Measurements from ENCODE around the gene FILIP1L.

Gene FILIP1L

DNA sequence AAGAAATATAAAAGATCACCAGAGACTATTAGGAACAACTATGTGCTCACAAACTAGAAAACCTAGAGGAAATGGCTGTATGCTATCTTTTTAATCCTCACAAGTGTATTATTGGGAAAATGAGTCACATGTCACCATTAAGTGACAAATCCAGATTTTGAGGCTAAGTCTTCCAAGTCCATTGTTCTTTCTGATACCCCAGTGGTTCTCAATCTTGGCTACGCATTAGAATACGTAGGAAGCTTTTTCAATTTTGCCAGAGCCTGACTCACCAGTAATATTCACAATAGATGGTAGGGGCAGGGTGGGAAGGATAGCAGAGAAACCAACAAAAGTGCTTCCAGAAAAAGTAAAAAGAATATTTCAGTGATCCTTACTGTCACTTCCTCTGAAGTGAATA lies 117.0 kb downstream of the FILIP1L start:
- ATAC-seq, result no peak
- TF ChIP-seq ISL1 (CRISPR knock-in tag; IDR thresholded peaks at IDR 0.05), result no peak
- no peak for TF ChIP-seq ESRRG (CRISPR knock-in tag; IDR thresholded peaks at IDR 0.05)
- TF ChIP-seq GLIS3 (CRISPR knock-in tag; IDR thresholded peaks at IDR 0.05), result no peak
- TF ChIP-seq, protein P1, sequence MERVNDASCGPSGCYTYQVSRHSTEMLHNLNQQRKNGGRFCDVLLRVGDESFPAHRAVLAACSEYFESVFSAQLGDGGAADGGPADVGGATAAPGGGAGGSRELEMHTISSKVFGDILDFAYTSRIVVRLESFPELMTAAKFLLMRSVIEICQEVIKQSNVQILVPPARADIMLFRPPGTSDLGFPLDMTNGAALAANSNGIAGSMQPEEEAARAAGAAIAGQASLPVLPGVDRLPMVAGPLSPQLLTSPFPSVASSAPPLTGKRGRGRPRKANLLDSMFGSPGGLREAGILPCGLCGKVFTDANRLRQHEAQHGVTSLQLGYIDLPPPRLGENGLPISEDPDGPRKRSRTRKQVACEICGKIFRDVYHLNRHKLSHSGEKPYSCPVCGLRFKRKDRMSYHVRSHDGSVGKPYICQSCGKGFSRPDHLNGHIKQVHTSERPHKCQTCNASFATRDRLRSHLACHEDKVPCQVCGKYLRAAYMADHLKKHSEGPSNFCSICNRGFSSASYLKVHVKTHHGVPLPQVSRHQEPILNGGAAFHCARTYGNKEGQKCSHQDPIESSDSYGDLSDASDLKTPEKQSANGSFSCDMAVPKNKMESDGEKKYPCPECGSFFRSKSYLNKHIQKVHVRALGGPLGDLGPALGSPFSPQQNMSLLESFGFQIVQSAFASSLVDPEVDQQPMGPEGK (CRISPR knock-in tag; IDR thresholded peaks at IDR 0.05; ENCODE audit: borderline replicate concordance), result no peak
- no peak for TF ChIP-seq OSR1 (CRISPR knock-in tag; IDR thresholded peaks at IDR 0.05)
- no peak for TF ChIP-seq ZFP3 (CRISPR knock-in tag; IDR thresholded peaks at IDR 0.05)
- TF ChIP-seq, protein P2, sequence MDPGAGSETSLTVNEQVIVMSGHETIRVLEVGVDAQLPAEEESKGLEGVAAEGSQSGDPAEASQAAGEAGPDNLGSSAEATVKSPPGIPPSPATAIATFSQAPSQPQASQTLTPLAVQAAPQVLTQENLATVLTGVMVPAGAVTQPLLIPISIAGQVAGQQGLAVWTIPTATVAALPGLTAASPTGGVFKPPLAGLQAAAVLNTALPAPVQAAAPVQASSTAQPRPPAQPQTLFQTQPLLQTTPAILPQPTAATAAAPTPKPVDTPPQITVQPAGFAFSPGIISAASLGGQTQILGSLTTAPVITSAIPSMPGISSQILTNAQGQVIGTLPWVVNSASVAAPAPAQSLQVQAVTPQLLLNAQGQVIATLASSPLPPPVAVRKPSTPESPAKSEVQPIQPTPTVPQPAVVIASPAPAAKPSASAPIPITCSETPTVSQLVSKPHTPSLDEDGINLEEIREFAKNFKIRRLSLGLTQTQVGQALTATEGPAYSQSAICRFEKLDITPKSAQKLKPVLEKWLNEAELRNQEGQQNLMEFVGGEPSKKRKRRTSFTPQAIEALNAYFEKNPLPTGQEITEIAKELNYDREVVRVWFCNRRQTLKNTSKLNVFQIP (CRISPR knock-in tag; IDR thresholded peaks at IDR 0.05; ENCODE audit: borderline replicate concordance, low read depth), result no peak
- TF ChIP-seq ZNF70 (CRISPR knock-in tag; IDR thresholded peaks at IDR 0.05), result no peak
- no peak for TF ChIP-seq PPARA (CRISPR knock-in tag; IDR thresholded peaks at IDR 0.05; ENCODE audit: borderline replicate concordance)
- TF ChIP-seq, protein P3, sequence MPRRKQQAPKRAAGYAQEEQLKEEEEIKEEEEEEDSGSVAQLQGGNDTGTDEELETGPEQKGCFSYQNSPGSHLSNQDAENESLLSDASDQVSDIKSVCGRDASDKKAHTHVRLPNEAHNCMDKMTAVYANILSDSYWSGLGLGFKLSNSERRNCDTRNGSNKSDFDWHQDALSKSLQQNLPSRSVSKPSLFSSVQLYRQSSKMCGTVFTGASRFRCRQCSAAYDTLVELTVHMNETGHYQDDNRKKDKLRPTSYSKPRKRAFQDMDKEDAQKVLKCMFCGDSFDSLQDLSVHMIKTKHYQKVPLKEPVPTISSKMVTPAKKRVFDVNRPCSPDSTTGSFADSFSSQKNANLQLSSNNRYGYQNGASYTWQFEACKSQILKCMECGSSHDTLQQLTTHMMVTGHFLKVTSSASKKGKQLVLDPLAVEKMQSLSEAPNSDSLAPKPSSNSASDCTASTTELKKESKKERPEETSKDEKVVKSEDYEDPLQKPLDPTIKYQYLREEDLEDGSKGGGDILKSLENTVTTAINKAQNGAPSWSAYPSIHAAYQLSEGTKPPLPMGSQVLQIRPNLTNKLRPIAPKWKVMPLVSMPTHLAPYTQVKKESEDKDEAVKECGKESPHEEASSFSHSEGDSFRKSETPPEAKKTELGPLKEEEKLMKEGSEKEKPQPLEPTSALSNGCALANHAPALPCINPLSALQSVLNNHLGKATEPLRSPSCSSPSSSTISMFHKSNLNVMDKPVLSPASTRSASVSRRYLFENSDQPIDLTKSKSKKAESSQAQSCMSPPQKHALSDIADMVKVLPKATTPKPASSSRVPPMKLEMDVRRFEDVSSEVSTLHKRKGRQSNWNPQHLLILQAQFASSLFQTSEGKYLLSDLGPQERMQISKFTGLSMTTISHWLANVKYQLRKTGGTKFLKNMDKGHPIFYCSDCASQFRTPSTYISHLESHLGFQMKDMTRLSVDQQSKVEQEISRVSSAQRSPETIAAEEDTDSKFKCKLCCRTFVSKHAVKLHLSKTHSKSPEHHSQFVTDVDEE (CRISPR knock-in tag; IDR thresholded peaks at IDR 0.05), result no peak
- TF ChIP-seq, protein P4, sequence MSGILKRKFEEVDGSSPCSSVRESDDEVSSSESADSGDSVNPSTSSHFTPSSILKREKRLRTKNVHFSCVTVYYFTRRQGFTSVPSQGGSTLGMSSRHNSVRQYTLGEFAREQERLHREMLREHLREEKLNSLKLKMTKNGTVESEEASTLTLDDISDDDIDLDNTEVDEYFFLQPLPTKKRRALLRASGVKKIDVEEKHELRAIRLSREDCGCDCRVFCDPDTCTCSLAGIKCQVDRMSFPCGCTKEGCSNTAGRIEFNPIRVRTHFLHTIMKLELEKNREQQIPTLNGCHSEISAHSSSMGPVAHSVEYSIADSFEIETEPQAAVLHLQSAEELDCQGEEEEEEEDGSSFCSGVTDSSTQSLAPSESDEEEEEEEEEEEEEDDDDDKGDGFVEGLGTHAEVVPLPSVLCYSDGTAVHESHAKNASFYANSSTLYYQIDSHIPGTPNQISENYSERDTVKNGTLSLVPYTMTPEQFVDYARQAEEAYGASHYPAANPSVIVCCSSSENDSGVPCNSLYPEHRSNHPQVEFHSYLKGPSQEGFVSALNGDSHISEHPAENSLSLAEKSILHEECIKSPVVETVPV (CRISPR knock-in tag; IDR thresholded peaks at IDR 0.05), result no peak
- no peak for TF ChIP-seq TOX (CRISPR knock-in tag; IDR thresholded peaks at IDR 0.05; ENCODE audit: borderline replicate concordance)
- TF ChIP-seq BACH2 (CRISPR knock-in tag; IDR thresholded peaks at IDR 0.05; ENCODE audit: borderline replicate concordance), result no peak

DNA sequence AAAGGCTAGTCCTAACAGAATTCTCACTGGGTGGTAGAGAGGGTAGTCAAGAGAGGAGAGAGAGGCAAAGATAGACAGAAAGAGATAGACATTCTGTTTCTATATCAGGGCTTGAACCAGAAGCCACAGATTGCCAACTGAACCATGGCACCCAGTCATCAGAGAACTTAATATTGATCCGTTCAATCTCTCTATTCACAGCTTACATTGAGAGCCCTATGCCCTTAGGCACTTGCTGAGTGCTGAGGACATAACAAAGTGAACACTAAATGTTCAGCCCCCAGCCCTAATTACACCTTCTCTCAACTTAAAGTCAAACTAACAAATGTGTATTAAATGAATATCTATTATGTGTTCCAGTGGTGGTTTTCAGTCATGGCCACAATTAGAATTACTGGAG lies 124.1 kb downstream of the FILIP1L start:
- TF ChIP-seq, protein P1 (CRISPR knock-in tag; IDR thresholded peaks at IDR 0.05; ENCODE audit: borderline replicate concordance), result no peak
- TF ChIP-seq, protein P5, sequence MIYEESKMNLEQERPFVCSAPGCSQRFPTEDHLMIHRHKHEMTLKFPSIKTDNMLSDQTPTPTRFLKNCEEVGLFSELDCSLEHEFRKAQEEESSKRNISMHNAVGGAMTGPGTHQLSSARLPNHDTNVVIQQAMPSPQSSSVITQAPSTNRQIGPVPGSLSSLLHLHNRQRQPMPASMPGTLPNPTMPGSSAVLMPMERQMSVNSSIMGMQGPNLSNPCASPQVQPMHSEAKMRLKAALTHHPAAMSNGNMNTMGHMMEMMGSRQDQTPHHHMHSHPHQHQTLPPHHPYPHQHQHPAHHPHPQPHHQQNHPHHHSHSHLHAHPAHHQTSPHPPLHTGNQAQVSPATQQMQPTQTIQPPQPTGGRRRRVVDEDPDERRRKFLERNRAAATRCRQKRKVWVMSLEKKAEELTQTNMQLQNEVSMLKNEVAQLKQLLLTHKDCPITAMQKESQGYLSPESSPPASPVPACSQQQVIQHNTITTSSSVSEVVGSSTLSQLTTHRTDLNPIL (CRISPR knock-in tag; IDR thresholded peaks at IDR 0.05; ENCODE audit: low read depth), result no peak
- TF ChIP-seq ZNF70 (CRISPR knock-in tag; IDR thresholded peaks at IDR 0.05) (no peak), ZFP30 (CRISPR knock-in tag; IDR thresholded peaks at IDR 0.05) (no peak), CSDC2 (CRISPR knock-in tag; IDR thresholded peaks at IDR 0.05) (no peak)
- ATAC-seq, result no peak

DNA sequence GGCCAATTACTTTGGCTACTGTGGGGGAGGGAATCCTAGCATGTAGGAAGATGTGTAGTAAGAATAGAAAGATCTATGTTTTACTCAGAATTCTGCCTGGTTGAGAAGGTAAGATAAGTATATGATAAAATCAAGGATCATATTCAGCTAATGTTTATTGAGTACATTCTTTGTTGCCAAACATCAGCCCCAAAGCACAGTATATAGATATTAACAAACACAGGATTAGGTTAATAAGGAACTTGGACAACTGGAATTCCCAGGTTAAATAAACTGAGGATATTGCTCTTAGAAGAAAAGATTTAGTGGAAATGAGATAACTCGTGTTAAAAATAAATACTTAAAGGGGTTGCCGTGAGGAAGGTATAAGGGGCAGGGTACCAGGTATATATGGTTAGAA lies 129.6 kb downstream of the FILIP1L start:
- peak; percentile 63 for ATAC-seq
- TF ChIP-seq, protein P4 (CRISPR knock-in tag; IDR thresholded peaks at IDR 0.05), result no peak
- TF ChIP-seq, protein P2 (CRISPR knock-in tag; IDR thresholded peaks at IDR 0.05; ENCODE audit: borderline replicate concordance, low read depth), result no peak
- TF ChIP-seq BACH2 (CRISPR knock-in tag; IDR thresholded peaks at IDR 0.05; ENCODE audit: borderline replicate concordance) (no peak), PPARA (CRISPR knock-in tag; IDR thresholded peaks at IDR 0.05; ENCODE audit: borderline replicate concordance) (no peak), ZFP30 (CRISPR knock-in tag; IDR thresholded peaks at IDR 0.05) (no peak), GLIS3 (CRISPR knock-in tag; IDR thresholded peaks at IDR 0.05) (no peak), CSDC2 (CRISPR knock-in tag; IDR thresholded peaks at IDR 0.05) (no peak), ZNF70 (CRISPR knock-in tag; IDR thresholded peaks at IDR 0.05) (no peak)
- TF ChIP-seq, protein P3 (CRISPR knock-in tag; IDR thresholded peaks at IDR 0.05), result no peak
